Kidney (tissue), 14 donors: ENCODE measurements around the gene ENPP3. TPM values are rescaled to one million over a fixed set of nuclear protein-coding genes. Genes with fewer than 3 reads are reported as not detected.

Source experiments
- DNase-seq, 5 donors: peaks; one replicate each; pipeline ENCODE4 v3.0.0-alpha.2; 2013 to 2020
- FAIRE-seq: peaks from 2 replicates; lab custom pipeline; 2012; peaks lifted over from hg19 to GRCh38; lab: Jason Lieb, UNC
- H3K27ac ChIP-seq, 2 donors: one replicate each; pipeline ENCODE4 v1.7.0; 2013; ENCODE audit warnings: low read depth in 2 of 2, low read length in 2 of 2, inconsistent platforms in 1 of 2
- H3K27me3 ChIP-seq: one replicate; pipeline ENCODE4 v1.7.1; 2013; ENCODE audit warnings: low read length, inconsistent platforms; ENCODE audit not compliant: control insufficient read depth, insufficient read depth
- H3K36me3 ChIP-seq, 3 donors: one replicate each; pipeline versions ENCODE4 v1.7.0 to v1.7.1; 2013; ENCODE audit warnings: low read length in 3 of 3, control low read depth in 1 of 3, inconsistent platforms in 1 of 3; ENCODE audit not compliant: insufficient read depth in 3 of 3, control insufficient read depth in 2 of 3
- H3K4me1 ChIP-seq, 3 donors: one replicate each; pipeline versions ENCODE4 v1.7.0 to v1.7.1; 2013; ENCODE audit warnings: low read length in 3 of 3, inconsistent platforms in 1 of 3, low read depth in 1 of 3; ENCODE audit not compliant: control insufficient read depth in 2 of 3, insufficient read depth in 2 of 3
- H3K4me3 ChIP-seq, 3 donors: one replicate each; pipeline versions ENCODE4 v1.7.0 to v1.8.1; 2013; ENCODE audit warnings: low read length in 3 of 3, control low read depth in 1 of 3, inconsistent platforms in 1 of 3
- H3K9ac ChIP-seq, 3 donors: one replicate each; pipeline versions ENCODE4 v1.7.0 to v1.7.1; 2013; ENCODE audit warnings: low read length in 3 of 3, control low read depth in 1 of 3, inconsistent platforms in 1 of 3
- H3K9me3 ChIP-seq, 3 donors: one replicate each; pipeline versions ENCODE4 v1.7.0 to v1.7.1; 2013; ENCODE audit warnings: low read length in 3 of 3, control low read depth in 1 of 3, inconsistent platforms in 1 of 3; ENCODE audit not compliant: control insufficient read depth in 2 of 3, insufficient read depth in 1 of 3
- intact Hi-C: fragments of 100-400 bp; cut with DNase I; formaldehyde crosslinking; loops from one replicate; pipeline ENCODE4 v1.11.1; 2022
- polyA plus RNA-seq: library from polyadenylated mRNA; stranded (reverse); fragments of 350-450 nt; fragmentation: Illumina TruSeq; extraction: RNeasy Lipid Tissue Mini Kit (QIAGEN cat#74804); gene quantifications from one replicate; pipeline ENCODE4 v1.2.3, GENCODE V29; 2014; ENCODE audit warnings: low read depth, low replicate concordance; ENCODE audit not compliant: insufficient read depth
- total RNA-seq: library from RNA; stranded (reverse); fragmentation: NEBNext Ultra II Directional; extraction: Animal tissue kit (Norgen Biotek cat#: 25700); gene quantifications from one replicate; pipeline ENCODE4 v1.2.1, GENCODE V29; 2021
- TF ChIP-seq, protein P1 (sequence below): IDR thresholded peaks from 3 replicates; pipeline ENCODE4 v1.5.1; 2012; ENCODE audit warnings: mild to moderate bottlenecking, moderate library complexity, borderline replicate concordance; ENCODE audit not compliant: insufficient read depth; ENCODE audit errors: extremely low read depth
- donor health status: control.
- donor health status: control.
- donor health status: control.
- donor health status: control.
- donor health status: control.
- donor health status: DM: yes; HTN: yes; CAD: no.
- donor health status: Normal renal cell carcinoma (clear cell type).

The ENPP3 gene
- total and polyA plus RNA-seq, 2 donors from 2014 or later, result 2.0 to 2.5 TPM

DNA sequence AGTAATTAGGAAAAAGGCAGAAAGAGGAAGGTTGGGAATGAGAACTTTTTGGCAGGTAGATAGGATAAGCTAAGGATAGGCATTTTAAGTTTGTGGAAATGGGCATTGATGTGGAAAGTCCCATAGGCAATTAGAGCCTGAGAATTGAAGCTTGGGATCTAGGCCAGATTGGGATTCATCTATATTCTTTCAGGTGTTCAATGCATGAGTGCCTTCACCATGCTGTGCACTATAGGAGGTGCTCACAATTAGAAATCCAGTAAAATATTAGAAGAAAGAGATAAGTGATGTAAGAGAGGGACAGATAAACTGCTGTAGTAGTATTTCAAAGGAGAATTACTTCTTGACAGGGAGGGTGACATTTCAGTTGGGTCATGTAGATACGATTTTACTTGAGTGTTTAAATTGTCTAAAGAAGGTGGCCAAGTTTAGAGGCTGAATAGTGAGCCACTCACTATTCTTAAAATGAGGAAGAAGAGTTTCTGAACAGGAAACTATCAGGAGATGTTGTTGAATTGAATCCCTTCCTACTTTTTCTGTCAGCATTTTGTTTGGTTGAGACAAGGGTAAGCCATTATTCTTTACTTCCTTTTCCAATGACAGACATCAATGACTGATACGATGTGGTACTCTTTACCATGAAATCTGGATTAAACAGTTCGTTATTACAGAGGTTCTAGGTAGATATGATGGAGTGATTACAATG lies 104.7 kb downstream of the ENPP3 start:
- TF ChIP-seq, protein P1, sequence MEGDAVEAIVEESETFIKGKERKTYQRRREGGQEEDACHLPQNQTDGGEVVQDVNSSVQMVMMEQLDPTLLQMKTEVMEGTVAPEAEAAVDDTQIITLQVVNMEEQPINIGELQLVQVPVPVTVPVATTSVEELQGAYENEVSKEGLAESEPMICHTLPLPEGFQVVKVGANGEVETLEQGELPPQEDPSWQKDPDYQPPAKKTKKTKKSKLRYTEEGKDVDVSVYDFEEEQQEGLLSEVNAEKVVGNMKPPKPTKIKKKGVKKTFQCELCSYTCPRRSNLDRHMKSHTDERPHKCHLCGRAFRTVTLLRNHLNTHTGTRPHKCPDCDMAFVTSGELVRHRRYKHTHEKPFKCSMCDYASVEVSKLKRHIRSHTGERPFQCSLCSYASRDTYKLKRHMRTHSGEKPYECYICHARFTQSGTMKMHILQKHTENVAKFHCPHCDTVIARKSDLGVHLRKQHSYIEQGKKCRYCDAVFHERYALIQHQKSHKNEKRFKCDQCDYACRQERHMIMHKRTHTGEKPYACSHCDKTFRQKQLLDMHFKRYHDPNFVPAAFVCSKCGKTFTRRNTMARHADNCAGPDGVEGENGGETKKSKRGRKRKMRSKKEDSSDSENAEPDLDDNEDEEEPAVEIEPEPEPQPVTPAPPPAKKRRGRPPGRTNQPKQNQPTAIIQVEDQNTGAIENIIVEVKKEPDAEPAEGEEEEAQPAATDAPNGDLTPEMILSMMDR, result no peak
- H3K4me1 ChIP-seq, result no peaks in the 10 kb centered on the region
- no peak for FAIRE-seq

DNA sequence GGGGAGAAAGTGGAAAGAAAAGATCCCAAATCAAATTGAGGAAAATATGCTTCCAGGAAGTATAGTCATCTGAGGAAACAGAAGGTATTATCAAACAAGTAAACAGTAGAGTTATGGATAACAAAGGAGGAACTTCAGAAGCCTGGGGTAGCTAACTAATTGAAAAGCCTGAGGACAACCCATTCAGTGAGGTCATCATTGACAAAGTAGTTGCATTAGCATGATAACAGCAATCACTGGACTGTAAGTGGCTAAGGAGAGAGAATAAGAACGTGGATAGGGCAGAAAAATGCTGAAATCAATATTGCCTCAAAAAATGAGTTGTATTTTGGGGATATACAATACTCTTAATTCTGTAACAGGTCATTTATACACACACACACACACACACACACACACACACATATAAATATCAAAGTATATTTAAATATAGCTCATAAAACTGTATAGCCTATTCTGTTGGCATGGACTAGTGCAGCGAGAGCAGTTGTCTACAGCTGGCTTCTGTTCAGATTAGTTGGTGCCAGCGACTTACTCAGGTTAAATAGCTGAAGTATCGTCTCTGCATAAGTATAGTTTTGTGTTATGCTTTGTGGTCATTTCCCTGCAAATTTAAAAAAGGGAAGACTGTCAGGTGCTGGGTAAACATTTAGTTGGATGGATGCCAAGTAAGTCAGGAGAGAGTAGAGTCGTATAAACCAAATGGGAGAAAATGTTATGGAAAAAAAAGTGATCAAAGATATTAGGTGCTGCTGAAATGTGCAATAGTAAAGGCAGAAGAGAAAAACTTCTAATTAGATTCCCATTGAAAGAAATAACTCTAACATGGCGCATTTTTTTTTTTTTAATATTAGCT lies 107.6 kb downstream of the ENPP3 start:
- no peaks in the 10 kb centered on the region for H3K36me3 ChIP-seq
- TF ChIP-seq, protein P1, result no peak
- no peak overlapping the region for H3K4me3 ChIP-seq
- DNase-seq, result no peak
- intact Hi-C loops, result no loop called here
- H3K27ac ChIP-seq, result no peak overlapping the region
- no peak overlapping the region for H3K9ac ChIP-seq
- H3K9me3 ChIP-seq, result no peaks in the 10 kb centered on the region
- FAIRE-seq, result no peak
- H3K27me3 ChIP-seq, result no peaks in the 10 kb centered on the region
- no peaks in the 10 kb centered on the region for H3K4me1 ChIP-seq

More for the DNA sequence above, 104.7 kb downstream of the ENPP3 start:
- no peak overlapping the region for H3K4me3 ChIP-seq
- H3K27ac ChIP-seq, result no peak overlapping the region
- no peak for DNase-seq
- H3K9me3 ChIP-seq, result no peaks in the 10 kb centered on the region
- no peak overlapping the region for H3K9ac ChIP-seq
- intact Hi-C loops, result no loop called here
- no peaks in the 10 kb centered on the region for H3K36me3 ChIP-seq
- H3K27me3 ChIP-seq, result no peaks in the 10 kb centered on the region

DNA sequence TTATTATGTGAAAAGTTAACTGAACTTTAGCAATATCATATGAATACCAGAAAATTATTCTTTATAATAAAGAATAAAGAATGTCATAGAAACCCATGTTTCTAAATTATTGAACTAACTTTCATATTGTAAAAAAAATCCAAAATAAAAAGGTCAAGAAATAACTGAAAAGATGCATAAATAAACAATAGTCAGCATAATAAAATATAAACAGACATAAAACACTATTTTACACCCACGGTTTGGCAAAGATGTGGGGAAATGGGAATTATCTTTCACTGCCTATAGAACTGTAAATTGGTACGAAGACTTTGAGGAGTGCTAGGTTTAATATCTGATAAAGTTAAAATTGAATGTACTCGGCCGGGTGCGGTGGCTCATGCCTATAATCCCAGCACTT lies 108.4 kb downstream of the ENPP3 start:
- H3K9ac ChIP-seq, result no peak overlapping the region
- no peaks in the 10 kb centered on the region for H3K27me3 ChIP-seq
- no peak for DNase-seq
- intact Hi-C loops, result no loop called here
- FAIRE-seq, result peak; percentile 35
- TF ChIP-seq, protein P1, result no peak
- no peak overlapping the region for H3K27ac ChIP-seq
- H3K4me1 ChIP-seq, result no peaks in the 10 kb centered on the region
- no peaks in the 10 kb centered on the region for H3K9me3 ChIP-seq
- no peak overlapping the region for H3K4me3 ChIP-seq
- H3K36me3 ChIP-seq, result no peaks in the 10 kb centered on the region
